NCI-H226 (cell line): Measurements from ENCODE around the gene ACTRT2.

ENCODE experiments used
- DNase-seq: peaks from one replicate; pipeline ENCODE4 v3.0.0-alpha.2; 2015

The ACTRT2 gene

DNA sequence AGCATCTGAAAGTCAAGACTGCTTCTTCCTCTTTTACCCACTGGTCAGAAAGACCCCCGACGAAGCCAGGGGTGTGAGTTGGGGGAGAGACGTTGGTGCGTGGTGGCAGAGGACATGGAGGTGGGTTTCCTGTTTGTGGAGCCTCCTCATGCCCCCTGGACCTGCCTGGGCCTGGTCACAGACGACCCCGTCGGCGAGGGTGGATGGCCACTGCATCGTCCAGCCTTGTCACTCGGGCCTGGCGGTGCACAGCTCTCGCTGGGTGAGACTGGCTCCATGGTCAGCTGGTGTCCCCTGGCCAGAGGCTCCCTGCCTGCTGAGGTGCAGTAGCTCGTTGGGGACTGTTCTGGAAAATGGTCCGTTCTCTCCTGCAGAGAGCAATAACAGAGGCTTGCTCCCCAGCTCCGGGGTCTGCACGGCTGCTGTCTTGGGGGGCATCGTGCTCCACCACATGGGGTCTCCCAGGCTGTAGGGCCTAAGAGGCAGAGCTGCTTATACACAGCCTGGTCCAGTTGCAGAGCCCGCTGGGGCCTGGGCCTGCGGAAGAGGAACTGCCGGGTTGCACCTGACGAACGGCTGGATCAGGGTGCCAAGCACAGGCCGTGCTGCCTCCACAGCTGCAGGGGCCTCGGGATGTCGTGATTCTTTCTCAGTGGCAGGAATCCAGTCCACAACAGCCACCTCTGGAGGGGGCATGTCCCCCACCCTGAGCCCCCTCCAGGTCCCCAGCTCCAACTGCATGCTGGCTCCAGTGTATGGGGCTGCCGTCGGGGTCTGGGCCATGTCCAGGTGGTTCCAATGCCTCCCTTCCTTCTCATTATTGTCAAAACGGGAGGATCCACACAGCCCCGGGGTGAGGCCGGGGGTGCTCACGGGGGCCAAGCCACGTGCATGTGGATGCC, 18.0 kb upstream of the ACTRT2 start:
- no peak for DNase-seq

DNA sequence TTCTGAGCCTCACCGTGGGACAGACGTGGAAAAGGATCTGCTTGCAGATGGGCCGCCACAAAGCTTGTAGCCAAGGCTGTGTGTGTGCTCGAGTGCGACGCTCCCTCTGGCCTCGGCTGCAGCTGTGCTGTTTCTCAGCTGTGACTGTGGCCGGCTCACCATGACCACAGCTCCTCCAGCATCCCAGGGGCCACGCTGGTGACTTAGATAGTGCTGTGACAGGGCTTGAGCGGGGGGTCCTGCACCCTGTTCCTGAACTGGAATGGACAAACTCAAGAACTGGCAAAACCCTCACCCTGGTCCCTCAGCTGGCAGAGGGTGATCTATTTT, 17.4 kb upstream of the ACTRT2 start:
- DNase-seq = no peak

DNA sequence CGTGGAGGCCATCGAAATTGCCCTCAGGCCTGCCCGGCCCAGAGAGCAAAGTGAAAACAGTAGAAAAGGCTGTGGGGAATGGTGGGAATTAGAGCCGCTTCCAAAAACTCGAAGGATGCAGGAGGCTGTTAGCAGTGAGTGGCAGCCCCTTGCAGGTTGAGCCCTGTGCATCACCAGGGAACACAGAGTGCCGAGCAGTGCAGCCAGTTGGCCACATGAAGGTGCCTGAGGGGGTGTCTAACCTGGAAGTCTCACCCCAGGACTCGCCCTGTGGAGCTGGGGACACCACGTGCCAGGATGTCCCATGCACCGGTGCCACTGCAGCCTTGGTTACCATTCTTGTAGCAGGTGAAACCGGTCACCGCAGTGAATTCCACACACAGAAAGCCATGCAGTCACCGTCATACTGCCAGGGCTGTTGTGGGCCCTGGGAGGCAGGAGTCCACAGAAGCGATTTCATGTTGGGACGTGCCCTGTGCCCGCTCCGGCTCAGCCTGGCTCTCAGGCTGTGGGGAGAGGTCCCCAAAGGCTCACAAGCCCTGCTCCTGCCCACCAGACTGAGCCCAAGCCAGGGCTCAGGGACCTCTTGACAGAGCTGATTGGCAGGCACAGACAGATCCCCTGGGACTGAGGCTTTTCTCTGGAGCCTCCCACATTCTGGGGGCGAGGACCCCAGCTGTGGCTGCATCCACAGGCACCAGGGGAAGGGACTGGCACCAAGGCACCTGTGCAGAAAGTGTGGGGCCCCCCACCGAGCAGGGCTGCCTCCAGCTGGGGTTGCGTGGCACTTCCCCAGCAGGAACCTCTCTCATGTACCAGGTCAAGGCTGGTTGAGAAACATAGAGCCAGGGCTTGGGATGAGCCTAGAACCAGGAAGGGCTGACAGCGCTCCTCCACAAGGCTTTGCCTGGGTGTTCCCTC, 16.7 kb upstream of the ACTRT2 start:
- DNase-seq = no peak

DNA sequence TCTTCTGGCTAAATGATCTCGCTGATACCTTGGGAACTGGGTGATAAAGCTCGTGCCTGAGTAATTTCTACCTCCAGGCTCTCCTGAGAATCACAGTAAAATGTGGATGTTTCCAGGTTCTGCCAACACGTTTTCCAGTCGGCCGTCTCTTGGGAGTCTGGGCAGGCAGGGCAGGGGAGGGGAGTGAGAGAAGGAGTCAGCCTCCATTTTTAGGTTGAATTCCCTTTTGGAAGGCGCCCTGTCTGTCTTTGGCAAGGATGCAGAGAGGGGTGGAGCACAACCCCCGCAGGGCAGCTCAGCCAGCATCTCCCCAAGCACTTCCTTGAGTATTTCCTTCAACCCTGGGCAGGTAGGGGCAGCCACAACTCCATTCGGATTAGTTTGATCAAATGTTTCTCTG, 15.5 kb upstream of the ACTRT2 start:
- DNase-seq = no peak

DNA sequence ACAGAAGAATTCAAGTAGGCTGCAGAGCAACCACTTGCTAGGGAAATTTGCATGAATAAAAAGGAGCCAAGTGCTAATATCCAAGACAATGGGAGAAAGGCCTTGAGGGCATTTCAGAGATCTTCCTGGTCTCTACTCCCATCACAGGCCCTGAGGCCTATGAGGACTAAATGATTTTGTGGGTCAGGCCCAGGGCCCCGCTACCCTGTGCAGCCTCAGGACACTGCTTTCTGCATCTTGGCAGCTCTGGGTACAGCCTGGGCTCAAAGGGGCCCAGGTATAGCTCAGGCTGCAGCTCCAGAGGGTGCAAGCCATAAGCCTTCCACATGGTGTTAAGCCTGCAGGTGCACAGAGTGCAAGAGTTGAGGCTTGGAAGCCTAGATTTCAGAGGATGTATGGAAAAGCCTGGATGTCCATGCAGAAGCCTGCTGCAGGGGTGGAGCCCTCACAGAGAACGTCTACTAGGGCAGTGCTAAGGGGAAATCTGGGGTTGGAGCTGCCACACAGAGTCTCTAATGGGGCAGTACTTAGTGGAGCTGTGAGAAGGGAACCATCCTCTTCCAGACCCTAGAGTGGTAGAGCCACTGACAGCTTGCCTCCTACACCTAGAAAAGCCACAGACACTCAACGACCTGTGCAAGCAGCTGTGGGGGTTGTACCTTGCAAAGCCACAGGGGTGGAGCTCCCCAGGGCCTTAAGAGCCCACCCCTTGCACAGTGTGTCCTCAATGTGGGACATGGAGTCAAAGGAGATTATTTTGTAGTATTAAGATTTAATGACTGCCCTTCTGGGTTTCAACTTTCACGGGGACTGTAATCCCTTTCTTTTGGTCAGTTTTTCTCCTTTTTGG, 13.7 kb upstream of the ACTRT2 start:
- DNase-seq = no peak

DNA sequence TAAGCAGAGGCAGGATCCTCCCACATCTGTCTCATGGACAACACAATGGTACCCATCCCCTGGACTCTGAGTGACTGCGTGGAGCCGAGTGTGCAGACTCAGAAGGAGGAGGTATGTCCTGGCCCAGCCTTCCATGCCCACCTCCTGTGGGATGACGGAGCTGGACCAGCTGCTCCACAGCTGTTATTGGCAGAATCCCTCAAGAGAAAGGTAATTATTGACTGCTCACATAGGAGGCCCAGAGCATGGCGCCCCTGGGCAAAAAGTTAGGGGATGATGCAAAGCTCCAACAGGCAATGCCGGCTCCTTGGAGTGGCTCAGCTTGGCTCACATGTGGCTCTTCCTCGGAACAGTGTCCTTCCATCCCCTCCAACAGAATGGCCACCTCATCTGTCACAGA, 12.2 kb upstream of the ACTRT2 start:
- DNase-seq = no peak

DNA sequence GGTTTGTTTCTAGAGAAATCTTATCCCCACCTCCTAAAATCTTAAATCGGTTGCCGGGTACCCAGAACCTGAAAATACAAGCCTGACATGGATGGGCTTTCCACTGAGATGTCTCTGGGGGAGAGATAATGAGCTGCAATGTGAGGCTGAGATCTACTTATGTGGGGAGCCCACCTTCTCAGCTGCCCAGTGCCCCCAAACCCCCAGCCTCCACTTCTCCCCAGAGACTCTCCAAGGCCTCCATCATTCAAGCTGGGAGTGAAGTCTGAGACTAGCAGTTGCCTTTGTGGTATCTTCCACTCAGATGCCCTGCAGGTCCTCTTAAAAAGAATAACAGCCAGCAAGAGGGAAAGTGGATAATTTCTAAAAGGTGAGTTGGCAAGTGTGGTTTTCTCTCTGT, 11.7 kb upstream of the ACTRT2 start:
- DNase-seq = no peak

DNA sequence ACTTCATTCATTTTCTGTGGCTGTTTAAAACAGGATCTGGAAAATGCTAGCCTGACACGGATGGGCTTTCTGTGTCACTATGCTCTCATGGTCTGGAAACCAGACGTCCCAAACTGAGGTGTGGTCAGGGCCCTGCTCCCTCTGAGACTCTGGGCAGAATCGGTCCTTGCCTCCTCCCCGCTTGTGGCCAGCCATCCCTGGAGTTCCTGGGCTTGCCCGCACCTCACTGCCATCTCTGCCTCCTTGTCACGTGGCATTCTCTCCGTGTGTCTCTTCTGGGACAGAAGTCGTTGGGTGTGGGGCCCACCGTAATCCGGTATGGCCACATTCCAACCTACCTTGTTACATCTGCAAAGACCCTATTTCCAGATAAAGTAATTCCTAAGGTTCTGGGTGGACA, 10.1 kb upstream of the ACTRT2 start:
- no peak for DNase-seq

DNA sequence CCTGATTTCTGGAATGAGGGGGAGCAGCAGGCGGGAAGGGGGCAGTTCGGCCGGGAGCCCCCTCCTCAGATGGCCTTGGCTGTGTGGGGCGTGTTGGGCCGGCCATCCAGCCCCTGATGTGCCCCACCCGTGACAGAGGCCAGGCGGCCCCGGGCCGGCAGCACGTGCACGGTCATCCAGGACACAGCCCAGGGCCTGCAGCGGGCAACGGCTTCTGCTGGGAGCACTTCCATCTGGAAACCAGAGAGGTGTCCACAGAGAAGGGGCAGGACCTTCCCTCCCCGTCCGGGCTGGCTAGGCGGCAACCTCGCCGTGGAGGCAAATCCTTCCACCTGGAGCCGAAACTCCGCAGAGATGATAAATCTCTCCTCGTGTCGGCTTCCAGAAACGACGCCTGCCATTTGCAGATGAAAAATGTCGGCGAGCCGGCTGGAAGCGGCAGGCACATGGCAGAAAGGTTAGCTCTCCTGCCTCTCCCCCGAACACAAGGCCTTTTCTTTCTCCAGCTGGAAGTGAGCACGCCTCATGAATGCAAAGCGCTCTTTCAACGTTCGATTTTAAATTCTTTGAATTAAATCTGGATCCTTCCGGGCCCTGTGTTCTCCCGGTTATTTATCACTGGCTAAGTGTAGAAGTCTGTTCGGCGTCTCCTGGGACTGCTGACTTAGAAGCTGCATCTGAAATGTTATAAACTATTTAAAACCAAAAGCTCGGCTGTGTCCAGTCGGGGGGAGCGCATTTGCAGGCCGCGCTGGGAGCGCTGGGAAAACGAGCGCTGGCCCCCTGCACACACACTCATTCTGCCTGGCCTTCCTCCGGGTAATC, 9.4 kb upstream of the ACTRT2 start:
- no peak for DNase-seq

DNA sequence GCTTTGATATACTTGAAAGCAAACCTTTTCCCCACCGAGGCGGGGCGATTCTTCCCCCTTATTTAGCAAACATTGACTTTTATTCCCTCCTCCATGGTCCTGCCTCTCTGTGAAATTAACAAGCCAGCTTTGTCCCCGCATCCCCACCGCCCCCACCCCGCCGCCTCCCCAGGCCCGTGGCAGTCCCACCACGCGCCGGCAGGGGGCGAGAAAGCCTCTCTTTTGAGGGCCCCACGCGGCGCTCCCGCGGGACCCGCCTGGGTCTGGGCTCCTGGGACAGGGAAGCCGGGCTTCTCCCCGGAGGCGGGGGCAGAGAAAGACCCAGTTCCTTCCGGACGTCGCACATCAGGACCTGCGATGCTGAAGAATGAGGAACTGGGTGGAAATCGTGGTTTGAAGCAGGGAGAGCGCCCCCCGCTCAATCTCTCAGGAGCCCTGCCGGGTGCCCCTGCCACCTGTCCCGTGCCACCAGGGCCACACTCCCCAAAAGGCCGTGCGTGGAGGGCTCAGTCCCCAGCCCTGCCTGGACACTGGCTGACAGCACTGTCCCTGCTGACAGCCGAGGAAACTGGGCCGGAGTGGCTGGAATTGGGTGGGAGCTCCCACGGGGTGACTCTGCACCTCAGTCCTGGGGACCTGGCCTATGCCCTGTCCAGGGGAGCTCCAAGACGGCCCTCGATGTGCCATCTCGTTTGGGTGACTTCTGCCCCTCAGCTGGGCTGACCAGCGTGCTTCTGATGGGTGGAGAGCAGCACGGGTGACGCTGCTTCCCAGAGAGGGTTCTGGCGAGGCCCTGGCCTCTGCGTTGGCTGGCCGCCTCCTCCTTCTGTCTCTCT, 8.6 kb upstream of the ACTRT2 start:
- peak; percentile 19 for DNase-seq

DNA sequence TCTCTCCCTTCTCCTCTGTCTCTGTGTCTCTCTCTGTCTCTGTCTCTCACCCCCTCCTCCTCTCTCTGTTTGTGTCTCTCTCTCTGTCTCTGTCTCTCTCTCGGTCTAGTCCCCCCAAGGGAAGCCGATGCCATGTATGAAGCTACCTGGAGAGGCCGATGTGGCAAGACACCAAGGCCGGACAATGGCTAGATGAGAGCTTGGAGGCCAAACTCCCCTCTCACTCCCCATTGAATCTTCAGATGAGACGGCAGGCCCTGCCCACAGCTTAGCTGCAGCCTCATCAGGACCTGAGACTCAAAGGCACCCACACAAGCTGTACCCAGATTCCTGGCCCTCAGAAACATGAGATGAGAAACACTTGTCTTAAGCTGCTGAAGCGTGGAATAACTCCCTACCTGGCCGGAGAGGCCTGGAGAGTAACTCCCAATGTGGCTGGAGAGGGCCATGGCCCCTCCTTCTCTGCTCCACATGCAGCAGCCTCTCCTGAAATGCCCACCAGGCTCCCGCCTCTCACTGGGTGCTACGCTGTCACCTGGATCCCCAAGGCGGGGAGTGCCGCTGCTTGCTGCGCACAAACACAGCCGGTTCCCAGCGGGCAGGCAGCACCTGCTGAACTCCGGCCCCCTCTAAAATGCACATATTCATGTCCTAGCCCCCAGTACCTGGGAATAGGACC, 7.8 kb upstream of the ACTRT2 start:
- DNase-seq = no peak

DNA sequence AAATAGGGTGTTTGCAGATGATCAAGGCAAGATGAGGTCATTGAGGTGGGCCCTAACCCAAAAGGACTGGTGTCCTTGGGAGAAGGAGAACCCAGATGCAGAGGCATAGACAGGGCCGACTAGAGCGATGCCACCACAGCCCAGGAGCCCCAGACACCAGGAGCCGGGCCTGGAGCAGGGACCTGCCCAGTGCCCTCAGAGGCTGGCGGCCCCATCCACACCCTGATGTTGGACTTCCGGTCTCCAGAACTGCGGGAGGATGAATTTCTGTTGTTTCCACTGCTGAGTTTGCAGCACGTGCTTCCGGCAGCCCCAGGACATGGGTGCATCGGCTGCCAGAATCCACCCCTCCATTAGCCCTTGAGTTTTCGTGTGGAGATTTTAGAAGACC, 7.2 kb upstream of the ACTRT2 start:
- DNase-seq = no peak

DNA sequence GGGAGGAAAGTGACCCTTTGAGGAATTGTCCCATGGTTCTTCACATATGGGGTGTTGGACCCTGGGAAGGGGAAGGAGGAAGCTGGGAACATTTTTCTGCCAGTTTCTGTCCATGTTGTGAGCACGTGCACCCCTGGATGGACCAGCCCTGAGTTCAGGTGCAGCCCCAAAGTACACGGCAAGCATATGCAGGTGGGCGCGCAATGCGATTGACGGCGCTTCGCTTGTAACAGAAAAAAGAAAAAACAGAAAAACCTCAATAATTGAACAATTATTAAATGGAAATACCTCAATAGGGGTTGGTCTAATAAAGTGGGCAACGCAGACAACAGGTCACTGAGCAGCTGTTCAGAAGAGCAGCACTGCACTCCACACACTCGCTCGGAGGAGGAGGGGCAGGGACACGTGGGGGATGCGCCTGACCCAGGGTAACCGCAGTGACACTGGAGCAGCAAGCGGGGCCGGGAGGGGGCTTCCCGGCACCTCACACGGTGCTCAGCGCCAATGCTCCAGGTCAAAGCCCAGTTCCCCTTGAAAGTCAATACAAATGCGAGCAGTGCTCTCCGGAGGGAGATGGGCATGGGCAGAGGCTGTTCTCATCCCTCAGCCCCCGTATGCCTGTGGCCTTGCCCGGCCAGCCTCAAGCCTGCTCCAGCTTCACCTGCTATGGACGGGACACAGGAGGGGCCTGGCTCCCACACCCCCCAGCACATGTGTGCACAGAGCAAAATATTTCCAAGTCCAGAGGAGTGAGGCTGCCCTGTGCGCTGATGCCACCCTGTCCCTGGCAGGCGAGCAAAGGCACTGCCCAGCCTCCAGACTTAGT, 6.6 kb upstream of the ACTRT2 start:
- no peak for DNase-seq

DNA sequence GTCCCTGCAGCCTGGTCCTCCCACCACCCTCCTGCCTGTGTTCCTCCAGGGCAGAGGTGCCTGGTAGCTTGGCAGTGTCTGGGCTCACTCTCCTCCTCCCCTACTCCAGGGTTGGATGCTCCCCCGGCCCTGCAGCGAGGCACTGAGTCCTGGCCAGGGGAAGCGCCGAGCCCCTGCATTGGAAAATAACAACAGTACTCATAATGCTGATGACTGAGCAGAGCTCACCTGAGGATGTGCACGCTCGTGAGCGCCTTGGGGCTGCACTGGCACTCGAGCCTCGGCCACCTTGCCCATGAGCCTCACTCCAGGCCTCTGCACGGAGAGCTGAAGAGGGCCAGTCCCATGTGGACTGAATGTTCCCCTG, 6.0 kb upstream of the ACTRT2 start:
- DNase-seq = no peak

DNA sequence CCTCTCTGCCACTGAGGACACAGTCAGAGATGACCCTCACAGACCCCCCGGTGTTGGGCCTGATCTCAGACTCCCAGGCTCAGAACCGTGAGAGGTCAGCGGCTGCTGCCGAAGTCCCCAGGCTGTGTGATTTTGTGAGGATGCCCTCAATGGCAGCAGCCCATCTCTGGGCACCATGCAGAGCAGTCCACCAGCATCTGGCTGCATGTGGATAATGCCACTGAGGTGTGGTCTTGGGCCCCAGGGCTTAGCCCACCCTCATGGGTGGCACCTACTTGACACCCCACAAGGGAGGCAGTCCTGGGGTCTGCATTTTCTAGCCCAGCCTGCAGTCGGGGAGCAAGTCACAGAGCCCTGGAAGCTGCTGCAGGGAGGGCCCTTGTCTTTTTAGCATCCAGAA, 5.5 kb upstream of the ACTRT2 start:
- no peak for DNase-seq

DNA sequence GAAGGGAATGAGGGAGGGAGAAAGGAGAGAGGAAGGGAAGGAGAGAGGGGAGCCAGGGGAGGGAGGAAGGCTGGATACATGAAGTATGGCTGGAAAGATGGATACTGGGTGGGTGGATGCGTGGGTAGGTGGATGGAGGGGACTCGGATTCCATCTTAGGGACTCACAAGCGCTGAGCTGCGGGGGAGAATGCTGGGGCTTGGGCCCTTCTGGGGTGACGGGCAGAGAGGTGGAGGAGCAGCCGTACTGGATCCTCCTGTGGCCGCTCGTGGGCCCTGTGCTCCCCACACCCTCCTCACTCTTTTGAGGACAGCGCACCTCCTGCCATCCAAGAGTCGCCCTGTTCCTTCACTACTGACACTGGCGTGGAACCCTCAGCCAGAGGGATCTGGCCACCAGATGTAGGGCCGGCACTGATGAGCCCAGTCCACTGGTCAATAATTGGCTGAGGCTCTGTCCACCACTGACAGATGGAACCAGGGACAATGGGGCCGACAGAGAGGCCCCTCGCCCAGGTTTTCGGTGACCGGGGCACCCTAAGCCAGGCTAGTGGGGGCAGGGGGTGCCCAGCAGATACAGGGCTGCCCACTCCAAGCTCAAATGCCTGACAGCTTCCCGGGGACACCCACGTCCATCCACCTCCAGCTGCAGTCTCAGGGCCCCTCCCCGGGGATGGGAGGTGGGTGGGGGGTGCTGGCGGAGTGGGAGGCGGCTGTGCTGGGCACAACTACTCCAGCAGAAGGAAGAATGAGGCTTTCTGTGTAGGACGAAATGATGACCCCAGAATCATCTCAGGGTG, 4.4 kb upstream of the ACTRT2 start:
- DNase-seq = no peak

DNA sequence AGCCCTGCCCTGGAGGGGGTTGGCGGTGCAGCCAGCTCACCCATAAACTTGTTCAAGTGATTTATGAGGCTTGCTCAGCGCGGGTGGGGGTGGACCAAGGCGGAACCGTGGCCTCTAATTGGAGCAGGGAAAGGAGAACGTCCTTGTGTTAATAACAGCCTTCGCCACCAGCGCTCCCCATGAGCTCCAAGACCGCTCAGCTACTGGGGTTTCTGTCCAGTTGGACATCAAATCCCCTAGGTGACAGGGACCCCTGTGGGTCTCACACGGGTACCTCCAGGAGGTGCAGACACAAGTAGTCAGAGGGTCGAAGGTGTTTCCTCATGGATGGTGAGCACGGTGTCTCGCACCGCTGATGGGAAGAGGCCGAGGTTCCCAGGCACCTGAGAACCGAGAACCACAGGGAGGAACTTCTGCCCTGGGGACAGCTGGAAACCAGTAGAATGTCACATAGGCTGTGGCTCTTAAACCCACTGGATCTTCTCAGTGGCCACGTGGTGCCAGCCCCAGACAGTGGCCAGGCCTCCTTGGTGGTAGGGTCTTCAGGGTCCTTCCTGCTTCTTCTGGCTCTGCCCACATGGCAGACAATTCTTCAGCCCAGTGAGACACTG, 3.7 kb upstream of the ACTRT2 start:
- DNase-seq = no peak

DNA sequence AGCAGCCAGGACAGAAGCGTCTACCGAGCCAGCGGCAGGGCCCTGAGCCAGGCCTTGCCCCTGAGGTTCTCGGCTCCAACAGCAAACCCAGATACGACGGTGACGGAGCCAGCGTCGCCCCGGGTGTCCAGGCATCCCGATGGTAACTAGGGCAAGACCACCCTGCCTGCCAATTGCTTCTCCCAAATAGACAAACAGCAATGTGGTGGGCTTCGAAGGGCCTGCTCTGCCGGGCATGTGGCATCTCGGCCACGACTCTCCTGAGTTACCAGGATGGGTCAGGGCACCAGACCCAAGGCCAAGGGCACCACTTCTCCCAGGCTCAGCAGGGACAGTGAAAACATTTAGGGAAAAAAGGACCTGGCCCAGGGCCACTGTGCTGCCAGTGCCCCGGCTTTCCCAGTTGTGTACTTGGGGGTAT, 3.2 kb upstream of the ACTRT2 start:
- DNase-seq = no peak

DNA sequence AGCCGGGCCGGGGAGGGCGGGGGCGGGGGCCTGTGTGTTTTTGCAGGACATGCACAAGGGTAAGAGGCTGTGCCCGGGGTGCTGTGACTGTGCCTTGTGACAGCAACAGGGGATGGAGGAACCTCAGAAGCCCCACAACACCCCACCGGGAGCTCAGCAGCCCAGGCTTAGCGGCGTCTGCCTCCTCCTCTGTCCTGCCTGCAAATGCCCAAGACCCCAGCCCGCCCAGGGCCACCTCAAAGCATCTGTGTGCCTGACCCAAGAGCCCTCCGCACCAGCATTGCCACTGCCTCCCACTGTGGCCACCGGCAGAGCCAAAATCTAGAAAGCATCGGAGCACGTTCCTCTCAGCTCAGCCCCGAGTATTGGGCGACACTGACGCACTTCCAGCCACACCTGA, 2.7 kb upstream of the ACTRT2 start:
- no peak for DNase-seq
